Measurements from ENCODE around the gene EMP2. TPM values are rescaled to one million over a fixed set of nuclear protein-coding genes. Genes with fewer than 3 reads are reported as not detected.
A peak's percentile ranks its signal among the peaks of the same experiment; 100 is the strongest.
"Not testable (repeated sequence)": the region's sequence is repeated elsewhere in the genome, so short reads cannot be mapped to it uniquely, and the experiment has no call there.

Gene EMP2
- total RNA-seq, 3 donors from 2014 or later = 46.9 to 69.2 (median 66.0) TPM

- H3K27ac ChIP-seq = peak overlapping the region in 1 of 2 donors; percentile 8
- TF ChIP-seq CTCF (IDR thresholded peaks at IDR 0.05) = no peak
- TF ChIP-seq POLR2AphosphoS5 (IDR thresholded peaks at IDR 0.05) = no peak
- TF ChIP-seq POLR2A (IDR thresholded peaks at IDR 0.05) = no peak
- intact Hi-C loops (cut with DNase I; ENCODE audit: low total_unique reads) = no loop called here
- no peaks in the 10 kb centered on the region for H3K27me3 ChIP-seq
- DNase-seq (ENCODE audit: low spot score in 2 of 2) = no peak
- H3K9me3 ChIP-seq = peaks cover 7 to 8% of the 10 kb centered on the region in 2 donors
- no peak overlapping the region for H3K4me3 ChIP-seq
- H3K36me3 ChIP-seq = no peaks in the 10 kb centered on the region
- H3K4me1 ChIP-seq = peaks cover 5 to 6% of the 10 kb centered on the region in 2 donors
Measured at GRCh38 chr16:10562361-10562899, 18.0 kb downstream of the EMP2 start.

GRCh38 chr16:10561425-10561824 is 19.0 kb downstream of the EMP2 start:
- peak overlapping the region in 1 of 2 donors; percentile 98 for H3K27ac ChIP-seq

GRCh38 chr16:10561001-10561400 is 19.4 kb downstream of the EMP2 start:
- Histone ChIP-seq H3K27me3 (no peaks in the 10 kb centered on the region), H3K4me1 (peaks cover 5 to 6% of the 10 kb centered on the region in 2 donors), H3K4me3 (no peak overlapping the region), H3K27ac (peak overlapping the region in 1 of 2 donors; percentile 98), H3K9me3 (peaks cover 7 to 8% of the 10 kb centered on the region in 2 donors), H3K36me3 (no peaks in the 10 kb centered on the region)
- TF ChIP-seq POLR2A (IDR thresholded peaks at IDR 0.05) = no peak
- intact Hi-C loops (cut with DNase I; ENCODE audit: low total_unique reads) = no loop called here
- no peak for DNase-seq (ENCODE audit: low spot score in 2 of 2)

More at GRCh38 chr16:10561425-10561824, 19.0 kb downstream of the EMP2 start:
- H3K4me3 ChIP-seq = no peak overlapping the region
- H3K9me3 ChIP-seq = peaks cover 7 to 8% of the 10 kb centered on the region in 2 donors
- peaks cover 5 to 6% of the 10 kb centered on the region in 2 donors for H3K4me1 ChIP-seq
- no peaks in the 10 kb centered on the region for H3K27me3 ChIP-seq
- intact Hi-C loops (cut with DNase I; ENCODE audit: low total_unique reads) = no loop called here
- H3K36me3 ChIP-seq = no peaks in the 10 kb centered on the region
- no peak for TF ChIP-seq POLR2A (IDR thresholded peaks at IDR 0.05)
- no peak for TF ChIP-seq CTCF (IDR thresholded peaks at IDR 0.05)
- TF ChIP-seq POLR2AphosphoS5 (IDR thresholded peaks at IDR 0.05) = no peak
- DNase-seq (ENCODE audit: low spot score in 2 of 2) = no peak

GRCh38 chr16:10559792-10560191 is 20.6 kb downstream of the EMP2 start:
- DNase-seq (ENCODE audit: low spot score in 2 of 2); H3K36me3 ChIP-seq; H3K9me3 ChIP-seq; H3K27me3 ChIP-seq; intact Hi-C loops (cut with DNase I; ENCODE audit: low total_unique reads); H3K4me1 ChIP-seq: not testable (repeated sequence)
- peak overlapping the region; percentile 81 to 98 for H3K27ac ChIP-seq
- H3K4me3 ChIP-seq = peak overlapping the region in 1 of 3 donors; percentile 63

GRCh38 chr16:10558746-10559641 is 21.4 kb downstream of the EMP2 start:
- peaks cover 7 to 8% of the 10 kb centered on the region in 2 donors for H3K9me3 ChIP-seq
- H3K4me1 ChIP-seq = peaks cover 5 to 6% of the 10 kb centered on the region in 2 donors
- no peaks in the 10 kb centered on the region for H3K27me3 ChIP-seq
- H3K36me3 ChIP-seq = no peaks in the 10 kb centered on the region
- DNase-seq (ENCODE audit: low spot score in 2 of 2) = peak; percentile 72 to 78
- peak overlapping the region; percentile 25 to 63 (median 32) for H3K4me3 ChIP-seq
- intact Hi-C loops (cut with DNase I; ENCODE audit: low total_unique reads) = no loop called here
- TF ChIP-seq POLR2AphosphoS5 (IDR thresholded peaks at IDR 0.05) (peak in 1 of 3 donors; percentile 11), POLR2A (IDR thresholded peaks at IDR 0.05) (no peak), CTCF (IDR thresholded peaks at IDR 0.05) (no peak)
- H3K27ac ChIP-seq = peak overlapping the region; percentile 81 to 98

GRCh38 chr16:10558305-10558704 is 22.1 kb downstream of the EMP2 start:
- Histone ChIP-seq H3K36me3 (no peaks in the 10 kb centered on the region), H3K27me3 (no peaks in the 10 kb centered on the region), H3K9me3 (peaks cover 7 to 8% of the 10 kb centered on the region in 2 donors), H3K4me1 (peaks cover 5 to 6% of the 10 kb centered on the region in 2 donors), H3K4me3 (peak overlapping the region; percentile 25 to 63 (median 32)), H3K27ac (peak overlapping the region; percentile 81 to 98)
- TF ChIP-seq POLR2AphosphoS5 (IDR thresholded peaks at IDR 0.05) (no peak), CTCF (IDR thresholded peaks at IDR 0.05) (no peak), POLR2A (IDR thresholded peaks at IDR 0.05) (no peak)
- intact Hi-C loops (cut with DNase I; ENCODE audit: low total_unique reads) = no loop called here
- no peak for DNase-seq (ENCODE audit: low spot score in 2 of 2)
